Aorta (tissue), 5 donors: ENCODE data around the gene HPCAL1. TPM values are rescaled to one million over a fixed set of nuclear protein-coding genes. Genes with fewer than 3 reads are reported as not detected.

Experiments used
- ATAC-seq: fragments of 200-7000 bp; cut with Tn5 transposase; one replicate; pipeline ENCODE4 v1.9.1; 2022; ENCODE audit warnings: moderate library complexity; ENCODE audit not compliant: low FRiP score
- DNase-seq, 2 donors: peaks; one replicate each; pipeline ENCODE4 v3.0.0-alpha.2; 2020
- H3K27ac ChIP-seq, 2 donors: one replicate each; pipeline ENCODE4 v1.5.1; 2013; ENCODE audit warnings: low read length in 2 of 2, mild to moderate bottlenecking in 2 of 2, moderate library complexity in 2 of 2, control low read depth in 1 of 2, inconsistent platforms in 1 of 2, low read depth in 1 of 2
- H3K27me3 ChIP-seq, 2 donors: one replicate each; pipeline ENCODE4 v1.6.1; 2013; ENCODE audit warnings: control low read depth in 1 of 2, low read length in 1 of 2, mild to moderate bottlenecking in 1 of 2, moderate library complexity in 1 of 2; ENCODE audit not compliant: insufficient read depth in 2 of 2, control insufficient read depth in 1 of 2
- H3K36me3 ChIP-seq, 2 donors: one replicate each; pipeline ENCODE4 v1.6.1; 2013; ENCODE audit warnings: control low read depth in 1 of 2, low read length in 1 of 2, mild to moderate bottlenecking in 1 of 2; ENCODE audit not compliant: insufficient read depth in 2 of 2, control insufficient read depth in 1 of 2
- H3K4me1 ChIP-seq, 2 donors: one replicate each; pipeline ENCODE4 v1.6.1; 2013; ENCODE audit warnings: low read length in 2 of 2, control low read depth in 1 of 2, mild to moderate bottlenecking in 1 of 2, moderate library complexity in 1 of 2; ENCODE audit not compliant: insufficient read depth in 2 of 2, control insufficient read depth in 1 of 2
- H3K4me3 ChIP-seq, 2 donors: one replicate each; pipeline ENCODE4 v1.5.1; 2013; ENCODE audit warnings: low read length in 2 of 2, control low read depth in 1 of 2, mild to moderate bottlenecking in 1 of 2
- H3K9me3 ChIP-seq: one replicate; pipeline ENCODE4 v1.6.1; 2013; ENCODE audit warnings: mild to moderate bottlenecking, low read length; ENCODE audit not compliant: control insufficient read depth
- WGBS, 2 donors: extraction: QIAGEN DNeasy Blood & Tissue Kit; methylation state at CpG; one replicate each; pipeline ENCODE4 v1.1.7; 2013; 5-methylcytosine and 5-hydroxymethylcytosine counted together
- intact Hi-C, 2 donors: fragments of 100-400 bp; cut with DNase I; formaldehyde crosslinking; loops; one replicate each; pipeline versions ENCODE4 v1.14.2 to v1.15.0; 2022
- polyA plus RNA-seq, 2 donors: library from polyadenylated mRNA; stranded (reverse); fragments of 200-250 nt; gene quantifications; one replicate each; pipeline ENCODE4 v1.2.3, GENCODE V29; 2013
- total RNA-seq, 2 donors: library from RNA; stranded (reverse); fragmentation: NEBNext Ultra II Directional; extraction: Animal tissue kit (Norgen Biotek cat#: 25700); gene quantifications; one replicate each; pipeline ENCODE4 v1.2.1, GENCODE V29; 2021
- donor health status: healthy with polysubstance abuse.
- donor health status: Bipolar disorder and iron deficiency.
- donor health status: DM: no; HTN: no; CAD: no.
- donor health status: DM: no; HTN: no; CAD: no.
- donor health status: DM: yes; HTN: yes; CAD: no.

HPCAL1 gene
- total and polyA plus RNA-seq, 4 donors, result 21.4 to 39.9 (median 25.3) TPM

- H3K9me3 ChIP-seq, result no peaks in the 10 kb centered on the region
These were observed 41.0 kb downstream of the HPCAL1 start for GRCh38 chr2:10343658-10344057.

GRCh38 chr2:10344105-10345066 lies 41.7 kb downstream of the HPCAL1 start:
- Histone ChIP-seq H3K4me3 (no peak overlapping the region), H3K4me1 (no peaks in the 10 kb centered on the region), H3K27ac (no peak overlapping the region), H3K27me3 (no peaks in the 10 kb centered on the region), H3K36me3 (no peaks in the 10 kb centered on the region), H3K9me3 (no peaks in the 10 kb centered on the region)
- WGBS, 2 donors, result 90% methylated on average over 19 of the region's 19 CpGs
- ATAC-seq, result no peak
- DNase-seq, result peak in 1 of 2 donors; percentile 36
- intact Hi-C loops, result no loop called here

More at GRCh38 chr2:10343658-10344057, 41.0 kb downstream of the HPCAL1 start:
- ATAC-seq (no peak), DNase-seq (peak in 1 of 2 donors; percentile 27)
- H3K4me3 ChIP-seq, result no peak overlapping the region
- WGBS, 2 donors, result 96 to 97% methylated on average over 8 of the region's 8 CpGs
- H3K27ac ChIP-seq, result no peak overlapping the region
- H3K36me3 ChIP-seq, result no peaks in the 10 kb centered on the region
- H3K4me1 ChIP-seq, result no peaks in the 10 kb centered on the region
- H3K27me3 ChIP-seq, result no peaks in the 10 kb centered on the region
- intact Hi-C loops, result no loop called here

- Histone ChIP-seq H3K9me3 (no peaks in the 10 kb centered on the region), H3K36me3 (no peaks in the 10 kb centered on the region), H3K27ac (no peak overlapping the region), H3K4me3 (no peak overlapping the region), H3K4me1 (no peaks in the 10 kb centered on the region), H3K27me3 (no peaks in the 10 kb centered on the region)
- ATAC-seq, result no peak
- DNase-seq, result no peak
- WGBS, 2 donors, result 89 to 93% methylated on average over 3 of the region's 3 CpGs
- intact Hi-C loops, result no loop called here
These were observed 42.4 kb downstream of the HPCAL1 start for GRCh38 chr2:10345126-10345525.

- Histone ChIP-seq H3K4me3 (no peak overlapping the region), H3K27me3 (no peaks in the 10 kb centered on the region), H3K9me3 (no peaks in the 10 kb centered on the region), H3K36me3 (no peaks in the 10 kb centered on the region), H3K27ac (no peak overlapping the region), H3K4me1 (no peaks in the 10 kb centered on the region)
- no peak for DNase-seq
- intact Hi-C loops, result no loop called here
- no peak for ATAC-seq
- WGBS, 2 donors, result 83 to 90% methylated on average over 3 of the region's 3 CpGs
These were observed 43.1 kb downstream of the HPCAL1 start for GRCh38 chr2:10345813-10346212.

GRCh38 chr2:10346929-10347561 lies 44.3 kb downstream of the HPCAL1 start:
- Histone ChIP-seq H3K36me3 (no peaks in the 10 kb centered on the region), H3K4me1 (no peaks in the 10 kb centered on the region), H3K27ac (no peak overlapping the region), H3K27me3 (no peaks in the 10 kb centered on the region), H3K4me3 (no peak overlapping the region), H3K9me3 (no peaks in the 10 kb centered on the region)
- DNase-seq (peak in 1 of 2 donors; percentile 74), ATAC-seq (no peak)
- intact Hi-C loops, result no loop called here
- 88% methylated on average over 16 of the region's 16 CpGs for WGBS, 2 donors

- H3K9me3 ChIP-seq, result no peaks in the 10 kb centered on the region
- H3K27me3 ChIP-seq, result no peaks in the 10 kb centered on the region
- 85 to 91% methylated on average over 7 of the region's 7 CpGs for WGBS, 2 donors
- no peaks in the 10 kb centered on the region for H3K4me1 ChIP-seq
- intact Hi-C loops, result no loop called here
- DNase-seq (no peak), ATAC-seq (no peak)
- H3K27ac ChIP-seq, result no peak overlapping the region
- H3K4me3 ChIP-seq, result no peak overlapping the region
- H3K36me3 ChIP-seq, result no peaks in the 10 kb centered on the region
These were observed 44.9 kb downstream of the HPCAL1 start for GRCh38 chr2:10347562-10347948.

GRCh38 chr2:10348891-10349290 lies 46.2 kb downstream of the HPCAL1 start:
- WGBS, 2 donors, result 25 to 29% methylated on average over 7 of the region's 7 CpGs
- Histone ChIP-seq H3K9me3 (no peaks in the 10 kb centered on the region), H3K4me3 (no peak overlapping the region), H3K27me3 (no peaks in the 10 kb centered on the region), H3K27ac (peak overlapping the region in 1 of 2 donors; percentile 10), H3K36me3 (no peaks in the 10 kb centered on the region), H3K4me1 (no peaks in the 10 kb centered on the region)
- intact Hi-C loops, result no loop called here
- peak in 1 of 2 donors; percentile 9 for DNase-seq
- ATAC-seq, result no peak

GRCh38 chr2:10350761-10351160 lies 48.1 kb downstream of the HPCAL1 start:
- Histone ChIP-seq H3K4me3 (no peak overlapping the region), H3K36me3 (no peaks in the 10 kb centered on the region), H3K4me1 (no peaks in the 10 kb centered on the region), H3K27me3 (no peaks in the 10 kb centered on the region), H3K9me3 (no peaks in the 10 kb centered on the region), H3K27ac (no peak overlapping the region)
- intact Hi-C loops, result no loop called here
- 82 to 90% methylated on average over 5 of the region's 5 CpGs for WGBS, 2 donors
- DNase-seq, result no peak
- ATAC-seq, result no peak
